ENCODE measurements around the gene LRIG1.

LRIG1 gene

DNA sequence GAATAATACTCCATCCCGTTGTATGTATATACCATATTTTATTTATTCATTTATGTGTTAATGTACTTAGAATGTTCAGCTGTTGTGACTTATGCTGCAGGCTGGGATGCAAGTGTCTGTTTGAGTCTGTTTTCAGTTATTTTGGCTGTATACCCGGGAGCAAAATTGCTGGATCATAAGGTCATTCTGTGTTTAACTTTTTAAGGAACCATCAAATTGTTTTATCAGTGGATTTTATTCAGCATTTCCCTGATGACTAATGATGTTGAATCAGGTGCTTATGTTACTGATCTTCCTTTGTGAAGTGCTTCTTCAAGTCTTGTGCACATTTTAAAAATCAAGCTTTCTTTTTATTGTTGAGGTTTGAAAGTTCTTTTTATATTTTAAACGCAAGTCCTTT, 161.9 kb downstream of the LRIG1 start:
- no peak for DNase-seq

DNA sequence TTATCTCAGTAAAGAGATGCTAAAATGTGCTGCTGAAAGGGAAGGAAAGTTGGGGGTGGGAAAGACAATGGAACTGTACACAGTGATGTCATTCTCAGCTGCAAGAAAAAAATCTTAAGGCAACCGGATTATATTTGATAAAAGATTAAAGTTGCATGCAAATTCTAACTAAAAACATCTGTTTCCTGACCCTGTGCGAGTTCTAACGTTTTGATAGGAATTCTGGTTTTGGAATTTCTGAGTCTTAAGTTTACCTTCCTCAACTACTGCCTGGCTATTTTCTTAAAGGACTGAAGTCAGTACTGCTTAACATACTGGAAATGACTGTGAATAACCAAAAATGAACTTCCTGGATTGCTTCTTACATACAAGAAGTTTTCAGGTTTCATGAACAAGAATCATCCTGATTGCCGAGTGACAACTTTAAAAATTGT, 164.5 kb downstream of the LRIG1 start:
- no peak for DNase-seq

DNA sequence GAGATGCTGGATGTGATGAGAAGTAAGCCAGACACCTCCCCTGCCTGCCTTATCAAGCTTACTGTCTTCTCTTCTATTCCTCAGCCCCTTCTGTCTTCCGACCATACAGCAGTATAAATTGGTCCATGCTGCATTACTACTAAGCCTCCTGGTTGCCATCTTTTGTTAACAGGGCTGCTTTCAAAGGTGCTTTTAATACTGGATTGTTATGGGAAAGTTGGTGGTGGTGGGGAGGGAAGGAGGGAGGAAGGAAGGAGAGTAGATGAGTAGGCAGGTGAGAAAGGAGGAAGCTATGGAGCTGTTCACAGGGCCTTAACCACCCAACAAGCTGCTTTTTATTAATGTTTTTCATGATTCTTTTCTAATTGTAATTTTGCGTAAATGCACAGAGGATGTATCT, 165.2 kb downstream of the LRIG1 start:
- DNase-seq, result no peak

All from NCI-H2029 treated with DMSO at 0.1 percent for 48 hours (cell line).